Upper lobe of left lung (tissue), 4 donors: Measurements from ENCODE around the gene RUNX2.

Experiments used
- CTCF ChIP-seq, 6 experiments: fragments of 450-650 bp in 4 of 6; fragments of 200-600 bp in 2 of 6; sonication (generic) in 2 of 6; IDR thresholded peaks; one replicate each; pipeline ENCODE4 v1.5.1; 2016 to 2019; ENCODE audit warnings: antibody characterized with exemption in 6 of 6
- EP300 ChIP-seq, 4 donors: sonication (generic); formaldehyde crosslinking; IDR thresholded peaks; one replicate each; pipeline ENCODE4 v1.5.1; 2017; ENCODE audit warnings: antibody characterized with exemption in 4 of 4, control low read depth in 2 of 4
- POLR2A ChIP-seq, 4 donors: fragments of 450-650 bp; IDR thresholded peaks; one replicate each; pipeline ENCODE4 v1.5.1; 2016 to 2017; ENCODE audit warnings: antibody characterized with exemption in 4 of 4, mild to moderate bottlenecking in 2 of 4
- POLR2AphosphoS5 ChIP-seq, 2 donors: sonication (generic); formaldehyde crosslinking; IDR thresholded peaks; one replicate each; pipeline ENCODE4 v1.5.1; 2017; ENCODE audit warnings: antibody characterized with exemption in 2 of 2

DNA sequence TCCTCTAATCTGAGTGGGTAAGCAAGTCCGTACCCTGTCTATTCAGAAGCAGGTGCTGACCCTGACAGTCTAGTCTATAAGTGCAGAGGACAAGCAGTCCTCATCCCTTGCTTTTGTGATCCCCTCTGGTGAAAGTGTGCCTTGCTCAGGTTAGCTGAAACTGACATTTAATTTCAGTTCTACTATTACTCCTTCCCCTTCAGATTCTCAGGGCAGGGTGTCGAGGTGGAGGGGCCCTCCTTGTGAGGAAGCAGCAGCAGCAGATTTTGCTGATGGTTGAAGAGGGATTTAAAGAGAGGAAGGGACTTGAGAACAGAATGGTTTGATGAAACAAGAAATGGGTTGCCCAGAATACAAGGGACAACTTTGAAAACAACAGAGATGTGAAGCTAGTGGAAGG lies 378.2 kb downstream of the RUNX2 start:
- TF ChIP-seq POLR2A (IDR thresholded peaks at IDR 0.05) (no peak), CTCF (IDR thresholded peaks at IDR 0.05) (no peak), EP300 (IDR thresholded peaks at IDR 0.05) (no peak), POLR2AphosphoS5 (IDR thresholded peaks at IDR 0.05) (no peak)
